ENCODE results near the gene CFAP126. TPM values are rescaled to one million over a fixed set of nuclear protein-coding genes. Genes with fewer than 3 reads are reported as not detected.

The CFAP126 gene
- total and polyA plus RNA-seq, 2 of the 13 experiments (the other 11 are each of a cell fraction or from before 2014, with no cell fraction given) = not detected

DNA sequence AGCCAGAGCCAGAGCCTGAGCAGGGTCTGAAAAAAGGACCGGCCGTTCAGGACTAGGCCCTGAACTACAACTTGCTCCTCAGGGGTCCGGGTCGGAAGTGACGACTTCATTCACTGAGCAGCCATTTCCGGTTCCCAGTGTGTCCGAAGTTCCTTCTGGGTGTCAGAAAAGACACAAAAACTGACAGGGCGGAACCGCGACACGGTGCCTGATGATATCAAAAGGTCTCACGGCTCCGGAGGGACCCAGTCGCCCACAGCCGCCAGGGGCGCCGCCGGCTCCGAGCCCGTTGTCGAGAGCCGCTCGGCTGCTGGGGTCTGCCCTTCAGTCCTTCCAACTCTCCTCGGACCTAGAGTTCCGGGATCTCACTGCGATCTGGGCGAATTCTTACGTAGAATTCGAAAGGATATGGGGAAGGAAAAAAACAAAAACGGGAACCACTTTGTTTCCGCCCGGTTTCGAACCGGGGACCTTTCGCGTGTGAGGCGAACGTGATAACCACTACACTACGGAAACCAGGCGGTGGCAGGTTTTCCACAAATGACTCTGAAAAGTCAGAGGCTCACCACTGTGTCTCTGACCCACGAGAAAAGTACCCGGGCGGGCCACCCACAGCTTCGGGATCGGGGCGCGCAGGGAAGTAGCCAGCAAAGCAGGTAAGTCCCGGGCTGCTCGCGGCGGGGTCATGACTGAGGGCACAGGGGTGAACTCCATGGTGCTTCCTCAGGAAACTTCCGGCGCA is 31.8 kb upstream of the CFAP126 start (continued):
- no peak; the same call in none of the 2 replicates for TF ChIP-seq PAXIP1 (CRISPR knock-in tag; conservative IDR thresholded peaks at IDR 0.05)
- peak; percentile 89; the same call in 1 of the 2 replicates for TF ChIP-seq ZNF160 (CRISPR knock-in tag; IDR thresholded peaks at IDR 0.05)
- TF ChIP-seq, protein P1, sequence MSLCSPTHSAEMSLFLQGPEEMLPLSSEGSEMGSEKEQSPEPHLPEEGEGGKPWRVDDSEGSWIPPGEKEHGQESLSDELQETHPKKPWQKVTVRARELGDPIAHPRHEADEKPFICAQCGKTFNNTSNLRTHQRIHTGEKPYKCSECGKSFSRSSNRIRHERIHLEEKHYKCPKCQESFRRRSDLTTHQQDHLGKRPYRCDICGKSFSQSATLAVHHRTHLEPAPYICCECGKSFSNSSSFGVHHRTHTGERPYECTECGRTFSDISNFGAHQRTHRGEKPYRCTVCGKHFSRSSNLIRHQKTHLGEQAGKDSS (CRISPR knock-in tag; IDR thresholded peaks at IDR 0.05; ENCODE audit: borderline replicate concordance, low read depth) = 0 out of 2 replicates have a peak, but pooled peaks have one; percentile 20
- TF ChIP-seq ZNF776 (CRISPR knock-in tag; IDR thresholded peaks at IDR 0.05) = peak; percentile 43; the same call in 1 of the 2 replicates
- TF ChIP-seq ZNF879 (CRISPR knock-in tag; IDR thresholded peaks at IDR 0.05) = no peak
- peak; percentile 82 for TF ChIP-seq CSRNP1 (CRISPR knock-in tag; IDR thresholded peaks at IDR 0.05)
- TF ChIP-seq, protein P2, sequence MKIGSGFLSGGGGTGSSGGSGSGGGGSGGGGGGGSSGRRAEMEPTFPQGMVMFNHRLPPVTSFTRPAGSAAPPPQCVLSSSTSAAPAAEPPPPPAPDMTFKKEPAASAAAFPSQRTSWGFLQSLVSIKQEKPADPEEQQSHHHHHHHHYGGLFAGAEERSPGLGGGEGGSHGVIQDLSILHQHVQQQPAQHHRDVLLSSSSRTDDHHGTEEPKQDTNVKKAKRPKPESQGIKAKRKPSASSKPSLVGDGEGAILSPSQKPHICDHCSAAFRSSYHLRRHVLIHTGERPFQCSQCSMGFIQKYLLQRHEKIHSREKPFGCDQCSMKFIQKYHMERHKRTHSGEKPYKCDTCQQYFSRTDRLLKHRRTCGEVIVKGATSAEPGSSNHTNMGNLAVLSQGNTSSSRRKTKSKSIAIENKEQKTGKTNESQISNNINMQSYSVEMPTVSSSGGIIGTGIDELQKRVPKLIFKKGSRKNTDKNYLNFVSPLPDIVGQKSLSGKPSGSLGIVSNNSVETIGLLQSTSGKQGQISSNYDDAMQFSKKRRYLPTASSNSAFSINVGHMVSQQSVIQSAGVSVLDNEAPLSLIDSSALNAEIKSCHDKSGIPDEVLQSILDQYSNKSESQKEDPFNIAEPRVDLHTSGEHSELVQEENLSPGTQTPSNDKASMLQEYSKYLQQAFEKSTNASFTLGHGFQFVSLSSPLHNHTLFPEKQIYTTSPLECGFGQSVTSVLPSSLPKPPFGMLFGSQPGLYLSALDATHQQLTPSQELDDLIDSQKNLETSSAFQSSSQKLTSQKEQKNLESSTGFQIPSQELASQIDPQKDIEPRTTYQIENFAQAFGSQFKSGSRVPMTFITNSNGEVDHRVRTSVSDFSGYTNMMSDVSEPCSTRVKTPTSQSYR (CRISPR knock-in tag; IDR thresholded peaks at IDR 0.05; ENCODE audit: borderline replicate concordance) = no peak
- TF ChIP-seq ZNF484 (CRISPR knock-in tag; IDR thresholded peaks at IDR 0.05; ENCODE audit: borderline replicate concordance, low read depth) = no peak
- TF ChIP-seq POLR2AphosphoS5 (IDR thresholded peaks at IDR 0.05; ENCODE audit: low read depth, low read length) = peak; percentile 93
- TF ChIP-seq KAT2B (IDR thresholded peaks at IDR 0.05; ENCODE audit: borderline replicate concordance, low read depth, low read length) = no peak
- no peak for TF ChIP-seq NFATC3 (CRISPR knock-in tag; IDR thresholded peaks at IDR 0.05)
- no peak for TF ChIP-seq TBP (CRISPR knock-in tag; IDR thresholded peaks at IDR 0.05)
- no peak for TF ChIP-seq SP140L (CRISPR knock-in tag; IDR thresholded peaks at IDR 0.05; ENCODE audit: borderline replicate concordance)
- TF ChIP-seq ZNF816 (CRISPR knock-in tag; IDR thresholded peaks at IDR 0.05; ENCODE audit: borderline replicate concordance) = 0 out of 2 replicates have a peak, but pooled peaks have one; percentile 46
- peak; percentile 68; the same call in 1 of the 2 replicates for TF ChIP-seq PRDM15 (CRISPR knock-in tag; IDR thresholded peaks at IDR 0.05)

Data from HepG2 (cell line).